ENCODE measurements around the gene AMBP. TPM values are rescaled to one million over a fixed set of nuclear protein-coding genes. Genes with fewer than 3 reads are reported as not detected.

The AMBP gene
- total RNA-seq, 1 experiment from 2014 or later = 0.22 TPM

GRCh38 chr9:114061830-114062474 is 16.1 kb downstream of the AMBP start:
- H3K9ac ChIP-seq (ENCODE audit: low read length) = no peak overlapping the region
- ATAC-seq (no peak), DNase-seq (no peak)
- no peak overlapping the region for H3K27ac ChIP-seq (ENCODE audit: low read length)
- H3K4me1 ChIP-seq (ENCODE audit: insufficient read depth, low read length) = no peaks in the 10 kb centered on the region
- no peaks in the 10 kb centered on the region for H3K79me2 ChIP-seq (ENCODE audit: low read length)
- H3K9me3 ChIP-seq (ENCODE audit: low read length) = no peaks in the 10 kb centered on the region
- TF ChIP-seq EZH2phosphoT487 (IDR thresholded peaks at IDR 0.05; ENCODE audit: borderline replicate concordance, low read length) = no peak
- H3K36me3 ChIP-seq (ENCODE audit: low read depth, low read length) = no peaks in the 10 kb centered on the region
- H3K4me2 ChIP-seq (ENCODE audit: low read length) = no peak overlapping the region
- H2AFZ ChIP-seq (ENCODE audit: low read length) = no peak overlapping the region
- no TSS peak for BruUV-seq (replicated peaks)
- intact Hi-C loops (cut with micrococcal nuclease) = no loop called here
- POLR2A ChIA-PET (ENCODE audit: unreplicated experiment) = no interaction called here
- H3K4me3 ChIP-seq (ENCODE audit: low read length) = no peak overlapping the region
- CTCF ChIA-PET = no interaction called here
- H4K20me1 ChIP-seq (ENCODE audit: low read length) = no peaks in the 10 kb centered on the region
- no peaks in the 10 kb centered on the region for H3K9me2 ChIP-seq (replicated peaks; ENCODE audit: low read length)
- H3F3A ChIP-seq (ENCODE audit: low read length, unreplicated experiment) = no peaks in the 10 kb centered on the region
- no peaks in the 10 kb centered on the region for H3K27me3 ChIP-seq (ENCODE audit: low read length)

DNA sequence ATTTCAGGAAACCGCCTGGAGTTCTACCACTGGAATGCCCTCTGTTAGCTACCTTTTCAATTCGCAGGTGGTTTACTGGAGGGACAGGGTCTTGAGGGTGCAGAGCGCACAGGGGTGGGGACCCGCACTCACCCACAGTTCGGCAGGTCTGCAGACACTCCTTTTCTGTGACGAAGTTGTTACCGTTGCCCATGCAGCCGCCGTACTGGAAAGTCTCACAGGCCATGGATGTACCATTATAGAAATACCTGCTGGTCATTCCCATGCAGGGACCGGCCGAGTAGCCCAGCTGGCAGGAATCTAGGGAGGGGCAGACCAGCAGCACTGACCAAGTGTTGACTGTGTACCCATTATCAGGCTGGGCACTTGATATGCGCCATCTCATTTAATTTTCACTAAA is 16.8 kb downstream of the AMBP start:
- intact Hi-C loops (cut with micrococcal nuclease) = no loop called here
- no TSS peak for BruUV-seq (replicated peaks)
- H3K36me3 ChIP-seq (ENCODE audit: low read depth, low read length) = no peaks in the 10 kb centered on the region
- ChIA-PET CTCF (no interaction called here), POLR2A (ENCODE audit: unreplicated experiment) (no interaction called here)
- H3K27me3 ChIP-seq (ENCODE audit: low read length) = no peaks in the 10 kb centered on the region
- no peaks in the 10 kb centered on the region for H3K79me2 ChIP-seq (ENCODE audit: low read length)
- DNase-seq (no peak), ATAC-seq (no peak)
- no peaks in the 10 kb centered on the region for H3F3A ChIP-seq (ENCODE audit: low read length, unreplicated experiment)
- TF ChIP-seq, protein P1, sequence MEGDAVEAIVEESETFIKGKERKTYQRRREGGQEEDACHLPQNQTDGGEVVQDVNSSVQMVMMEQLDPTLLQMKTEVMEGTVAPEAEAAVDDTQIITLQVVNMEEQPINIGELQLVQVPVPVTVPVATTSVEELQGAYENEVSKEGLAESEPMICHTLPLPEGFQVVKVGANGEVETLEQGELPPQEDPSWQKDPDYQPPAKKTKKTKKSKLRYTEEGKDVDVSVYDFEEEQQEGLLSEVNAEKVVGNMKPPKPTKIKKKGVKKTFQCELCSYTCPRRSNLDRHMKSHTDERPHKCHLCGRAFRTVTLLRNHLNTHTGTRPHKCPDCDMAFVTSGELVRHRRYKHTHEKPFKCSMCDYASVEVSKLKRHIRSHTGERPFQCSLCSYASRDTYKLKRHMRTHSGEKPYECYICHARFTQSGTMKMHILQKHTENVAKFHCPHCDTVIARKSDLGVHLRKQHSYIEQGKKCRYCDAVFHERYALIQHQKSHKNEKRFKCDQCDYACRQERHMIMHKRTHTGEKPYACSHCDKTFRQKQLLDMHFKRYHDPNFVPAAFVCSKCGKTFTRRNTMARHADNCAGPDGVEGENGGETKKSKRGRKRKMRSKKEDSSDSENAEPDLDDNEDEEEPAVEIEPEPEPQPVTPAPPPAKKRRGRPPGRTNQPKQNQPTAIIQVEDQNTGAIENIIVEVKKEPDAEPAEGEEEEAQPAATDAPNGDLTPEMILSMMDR (conservative IDR thresholded peaks at IDR 0.05; ENCODE audit: low read depth, low read length) = no peak
- no peak for TF ChIP-seq EZH2 (IDR thresholded peaks at IDR 0.05; ENCODE audit: low read length, unreplicated experiment)
- no peak for TF ChIP-seq EZH2phosphoT487 (IDR thresholded peaks at IDR 0.05; ENCODE audit: borderline replicate concordance, low read length)
- no peak overlapping the region for H3K4me3 ChIP-seq (ENCODE audit: low read length)
- H3K9ac ChIP-seq (ENCODE audit: low read length) = no peak overlapping the region
- no peaks in the 10 kb centered on the region for H3K9me2 ChIP-seq (replicated peaks; ENCODE audit: low read length)
- H2AFZ ChIP-seq (ENCODE audit: low read length) = no peak overlapping the region
- no peaks in the 10 kb centered on the region for H4K20me1 ChIP-seq (ENCODE audit: low read length)
- no peaks in the 10 kb centered on the region for H3K9me3 ChIP-seq (ENCODE audit: low read length)
- no peaks in the 10 kb centered on the region for H3K4me1 ChIP-seq (ENCODE audit: insufficient read depth, low read length)
- H3K27ac ChIP-seq (ENCODE audit: low read length) = no peak overlapping the region
- no peak overlapping the region for H3K4me2 ChIP-seq (ENCODE audit: low read length)

- no peak for DNase-seq
- H3K27me3 ChIP-seq (ENCODE audit: low read length) = no peaks in the 10 kb centered on the region
These were observed 17.4 kb downstream of the AMBP start for GRCh38 chr9:114060711-114061110.

More at GRCh38 chr9:114060711-114061110, 17.4 kb downstream of the AMBP start:
- no peak overlapping the region for H2AFZ ChIP-seq (ENCODE audit: low read length)
- H3K9ac ChIP-seq (ENCODE audit: low read length) = no peak overlapping the region
- no peak overlapping the region for H3K27ac ChIP-seq (ENCODE audit: low read length)
- TF ChIP-seq EZH2 (IDR thresholded peaks at IDR 0.05; ENCODE audit: low read length, unreplicated experiment) (no peak), EZH2phosphoT487 (IDR thresholded peaks at IDR 0.05; ENCODE audit: borderline replicate concordance, low read length) (no peak)
- TF ChIP-seq, protein P1 (conservative IDR thresholded peaks at IDR 0.05; ENCODE audit: low read depth, low read length) = no peak
- intact Hi-C loops (cut with micrococcal nuclease) = no loop called here
- H3K4me3 ChIP-seq (ENCODE audit: low read length) = no peak overlapping the region
- ChIA-PET CTCF (no interaction called here), POLR2A (ENCODE audit: unreplicated experiment) (no interaction called here)
- no peaks in the 10 kb centered on the region for H3K79me2 ChIP-seq (ENCODE audit: low read length)
- BruUV-seq (replicated peaks) = no TSS peak
- no peaks in the 10 kb centered on the region for H3K9me3 ChIP-seq (ENCODE audit: low read length)
- H3K4me2 ChIP-seq (ENCODE audit: low read length) = no peak overlapping the region
- no peak for ATAC-seq
- no peaks in the 10 kb centered on the region for H3K4me1 ChIP-seq (ENCODE audit: insufficient read depth, low read length)
- H3K9me2 ChIP-seq (replicated peaks; ENCODE audit: low read length) = no peaks in the 10 kb centered on the region
- H3K36me3 ChIP-seq (ENCODE audit: low read depth, low read length) = no peaks in the 10 kb centered on the region
- no peaks in the 10 kb centered on the region for H4K20me1 ChIP-seq (ENCODE audit: low read length)
- H3F3A ChIP-seq (ENCODE audit: low read length, unreplicated experiment) = no peaks in the 10 kb centered on the region

Data from PC-3 (cell line).